Type B pancreatic cell (in vitro differentiated cells): Measurements from ENCODE around the gene TPD52L2. TPM values are rescaled to one million over a fixed set of nuclear protein-coding genes. Genes with fewer than 3 reads are reported as not detected.

ENCODE experiments used
- DNase-seq: peaks from one replicate; pipeline ENCODE4 v3.0.0; 2021; ENCODE audit warnings: mixed read lengths; ENCODE audit not compliant: unreplicated experiment; ENCODE audit errors: extremely low spot score
- H3K27ac Mint-ChIP-seq: 2 replicates; pipeline ENCODE4 v1.8.0; 2021; ENCODE audit warnings: mild to moderate bottlenecking, mixed read lengths
- H3K27me3 Mint-ChIP-seq: 2 replicates; pipeline ENCODE4 v1.8.0; 2021; ENCODE audit warnings: mixed read lengths
- H3K36me3 Mint-ChIP-seq: 2 replicates; pipeline ENCODE4 v1.8.0; 2021; ENCODE audit warnings: mixed read lengths
- H3K4me1 Mint-ChIP-seq: one replicate; pipeline ENCODE4 v1.8.0; 2021; ENCODE audit warnings: mixed read lengths; ENCODE audit not compliant: unreplicated experiment
- H3K4me3 Mint-ChIP-seq: 2 replicates; pipeline ENCODE4 v1.8.0; 2021; ENCODE audit warnings: mild to moderate bottlenecking, mixed read lengths
- H3K9me3 Mint-ChIP-seq: 2 replicates; pipeline ENCODE4 v1.8.0; 2021; ENCODE audit warnings: mixed read lengths
- CTCF ChIP-seq: fragments of 200-600 bp; sonication (generic); conservative IDR thresholded peaks from 2 replicates; pipeline ENCODE4 v1.5.0; 2021; ENCODE audit warnings: antibody characterized with exemption, mild to moderate bottlenecking
- total RNA-seq: library from RNA; stranded (reverse); gene quantifications from 2 replicates; pipeline ENCODE4 v1.2.1, GENCODE V29; 2021; ENCODE audit warnings: low replicate concordance

TPD52L2 gene
- total RNA-seq, 1 donor from 2014 or later: 76.5 TPM

- Mint-ChIP-seq H3K27me3 (no peaks in the 10 kb centered on the region), H3K4me1 (no peaks in the 10 kb centered on the region), H3K36me3 (no peaks in the 10 kb centered on the region), H3K9me3 (no peaks in the 10 kb centered on the region), H3K27ac (no peak overlapping the region), H3K4me3 (no peak overlapping the region)
- no peak for TF ChIP-seq CTCF
- DNase-seq: no peak
These were observed 16.6 kb downstream of the TPD52L2 start for GRCh38 chr20:63881451-63882226.

GRCh38 chr20:63882257-63883200, 17.5 kb downstream of the TPD52L2 start:
- Mint-ChIP-seq H3K27me3 (no peaks in the 10 kb centered on the region), H3K27ac (no peak overlapping the region), H3K4me3 (no peak overlapping the region), H3K4me1 (no peaks in the 10 kb centered on the region), H3K9me3 (no peaks in the 10 kb centered on the region), H3K36me3 (peaks cover 3% of the 10 kb centered on the region)
- no peak for TF ChIP-seq CTCF
- no peak for DNase-seq

GRCh38 chr20:63883201-63883593, 18.1 kb downstream of the TPD52L2 start:
- no peak for TF ChIP-seq CTCF

GRCh38 chr20:63884506-63885263, 19.6 kb downstream of the TPD52L2 start:
- H3K27ac Mint-ChIP-seq: no peak overlapping the region
- TF ChIP-seq CTCF: no peak
- H3K9me3 Mint-ChIP-seq: no peaks in the 10 kb centered on the region
- no peaks in the 10 kb centered on the region for H3K27me3 Mint-ChIP-seq
- no peak for DNase-seq
- H3K36me3 Mint-ChIP-seq: peaks cover 10% of the 10 kb centered on the region
- no peak overlapping the region for H3K4me3 Mint-ChIP-seq
- H3K4me1 Mint-ChIP-seq: no peaks in the 10 kb centered on the region

More at GRCh38 chr20:63883201-63883593, 18.1 kb downstream of the TPD52L2 start:
- no peaks in the 10 kb centered on the region for H3K9me3 Mint-ChIP-seq
- H3K27ac Mint-ChIP-seq: no peak overlapping the region
- H3K27me3 Mint-ChIP-seq: no peaks in the 10 kb centered on the region
- no peak for DNase-seq
- peaks cover 3% of the 10 kb centered on the region for H3K36me3 Mint-ChIP-seq
- H3K4me3 Mint-ChIP-seq: no peak overlapping the region
- no peaks in the 10 kb centered on the region for H3K4me1 Mint-ChIP-seq

GRCh38 chr20:63885264-63886053, 20.4 kb downstream of the TPD52L2 start:
- Mint-ChIP-seq H3K27ac (no peak overlapping the region), H3K27me3 (no peaks in the 10 kb centered on the region), H3K4me3 (no peak overlapping the region), H3K36me3 (peaks cover 10% of the 10 kb centered on the region), H3K4me1 (no peaks in the 10 kb centered on the region), H3K9me3 (no peaks in the 10 kb centered on the region)
- no peak for DNase-seq
- no peak for TF ChIP-seq CTCF
